Mesothelial cell of epicardium (in vitro differentiated cells): ENCODE measurements around the gene SSBP1. TPM values are rescaled to one million over a fixed set of nuclear protein-coding genes. Genes with fewer than 3 reads are reported as not detected.

Source experiments
- DNase-seq, 2 experiments: peaks; one replicate each; pipeline ENCODE4 v3.0.0; 2021; ENCODE audit warnings: low spot score in 2 of 2; ENCODE audit not compliant: unreplicated experiment in 2 of 2
- H3K27ac Mint-ChIP-seq: 2 replicates; pipeline ENCODE4 v1.8.0; 2021; ENCODE audit warnings: mixed read lengths
- H3K27me3 Mint-ChIP-seq: 2 replicates; pipeline ENCODE4 v1.8.0; 2021; ENCODE audit warnings: low read depth, mixed read lengths
- H3K36me3 Mint-ChIP-seq: 2 replicates; pipeline ENCODE4 v1.8.0; 2021; ENCODE audit warnings: mixed read lengths
- H3K4me1 Mint-ChIP-seq: 2 replicates; pipeline ENCODE4 v1.8.0; 2021; ENCODE audit warnings: mixed read lengths
- H3K4me3 Mint-ChIP-seq: 2 replicates; pipeline ENCODE4 v1.8.0; 2021; ENCODE audit warnings: mild to moderate bottlenecking, moderate library complexity, mixed read lengths
- H3K9me3 Mint-ChIP-seq: 2 replicates; pipeline ENCODE4 v1.8.0; 2021; ENCODE audit warnings: mixed read lengths
- total RNA-seq: library from RNA; stranded (reverse); gene quantifications from 3 replicates; pipeline ENCODE4 v1.2.1, GENCODE V29; 2021
- TF ChIP-seq, protein P1 (sequence below): fragments of 200-600 bp; sonication (generic); IDR thresholded peaks from one replicate; pipeline ENCODE4 v1.5.0; 2021; ENCODE audit warnings: antibody characterized with exemption; ENCODE audit not compliant: unreplicated experiment

The SSBP1 gene
- total RNA-seq, 1 donor from 2014 or later, result 123 TPM

DNA sequence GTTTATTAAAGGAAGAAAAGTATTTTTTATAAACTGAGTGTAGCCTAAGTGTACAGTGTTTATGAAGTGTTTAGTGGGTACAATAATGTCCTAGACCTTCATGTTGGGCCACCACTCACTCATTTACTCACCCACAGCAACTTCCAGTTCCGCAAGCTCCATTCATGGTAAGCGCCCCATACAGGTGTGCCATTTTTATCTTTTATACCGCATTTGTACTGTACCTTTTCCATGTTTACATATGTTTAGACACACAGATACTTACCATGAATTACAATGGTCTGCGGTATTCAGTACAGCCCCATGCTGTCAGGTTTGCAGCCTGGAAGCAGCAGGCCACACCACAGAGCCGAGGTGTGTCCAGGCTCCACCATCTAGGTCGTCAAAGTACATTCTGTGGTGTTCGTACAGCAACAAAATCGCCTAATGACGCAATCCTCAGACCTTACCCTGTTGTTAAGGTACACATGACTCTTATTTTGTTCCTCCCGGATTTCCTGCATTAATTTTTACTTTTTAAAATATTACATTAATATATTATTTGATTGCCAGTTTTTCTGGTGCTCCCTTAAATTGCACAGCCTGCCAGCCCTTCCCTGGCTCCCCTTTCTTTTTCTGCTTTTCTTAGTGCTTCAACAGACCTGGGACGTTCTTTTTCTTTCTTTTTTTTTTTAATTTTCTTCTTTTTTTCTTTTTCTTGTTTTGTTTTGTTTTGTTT is 881 bp upstream of the SSBP1 start:
- H3K9me3 Mint-ChIP-seq, result no peaks in the 10 kb centered on the region
- peaks cover 27% of the 10 kb centered on the region for H3K4me1 Mint-ChIP-seq

DNA sequence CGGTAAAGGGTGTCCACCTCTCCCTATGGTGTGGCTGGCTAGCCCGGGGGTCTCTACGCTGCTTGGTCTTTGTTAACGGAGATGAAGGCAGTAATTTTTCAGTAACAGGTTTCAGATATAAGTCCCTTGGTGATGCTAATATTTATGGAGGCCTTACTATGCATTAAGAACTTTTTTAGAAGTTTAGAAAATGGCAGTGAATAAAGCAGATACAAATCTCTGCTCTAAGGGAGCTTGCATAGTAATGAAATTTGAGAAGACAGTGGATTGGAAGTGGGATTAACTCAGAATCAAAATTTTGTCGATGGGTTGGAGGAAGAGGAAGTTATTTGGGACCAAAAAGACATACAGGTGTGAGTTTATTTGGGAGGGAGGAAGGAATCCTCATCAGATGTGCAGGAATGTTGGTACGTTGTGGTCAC is 445 bp downstream of the SSBP1 start:
- Mint-ChIP-seq H3K4me1 (peaks cover 27% of the 10 kb centered on the region), H3K4me3 (peak overlapping the region; percentile 97)

More for the DNA sequence above, 881 bp upstream of the SSBP1 start:
- DNase-seq, result no peak
- peaks cover 6% of the 10 kb centered on the region for H3K36me3 Mint-ChIP-seq
- TF ChIP-seq, protein P1, sequence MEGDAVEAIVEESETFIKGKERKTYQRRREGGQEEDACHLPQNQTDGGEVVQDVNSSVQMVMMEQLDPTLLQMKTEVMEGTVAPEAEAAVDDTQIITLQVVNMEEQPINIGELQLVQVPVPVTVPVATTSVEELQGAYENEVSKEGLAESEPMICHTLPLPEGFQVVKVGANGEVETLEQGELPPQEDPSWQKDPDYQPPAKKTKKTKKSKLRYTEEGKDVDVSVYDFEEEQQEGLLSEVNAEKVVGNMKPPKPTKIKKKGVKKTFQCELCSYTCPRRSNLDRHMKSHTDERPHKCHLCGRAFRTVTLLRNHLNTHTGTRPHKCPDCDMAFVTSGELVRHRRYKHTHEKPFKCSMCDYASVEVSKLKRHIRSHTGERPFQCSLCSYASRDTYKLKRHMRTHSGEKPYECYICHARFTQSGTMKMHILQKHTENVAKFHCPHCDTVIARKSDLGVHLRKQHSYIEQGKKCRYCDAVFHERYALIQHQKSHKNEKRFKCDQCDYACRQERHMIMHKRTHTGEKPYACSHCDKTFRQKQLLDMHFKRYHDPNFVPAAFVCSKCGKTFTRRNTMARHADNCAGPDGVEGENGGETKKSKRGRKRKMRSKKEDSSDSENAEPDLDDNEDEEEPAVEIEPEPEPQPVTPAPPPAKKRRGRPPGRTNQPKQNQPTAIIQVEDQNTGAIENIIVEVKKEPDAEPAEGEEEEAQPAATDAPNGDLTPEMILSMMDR, result no peak
- peak overlapping the region; percentile 99 for H3K27ac Mint-ChIP-seq
- peak overlapping the region; percentile 97 for H3K4me3 Mint-ChIP-seq
- H3K27me3 Mint-ChIP-seq, result no peaks in the 10 kb centered on the region

GRCh38 chr7:141739250-141739649 is 1.1 kb downstream of the SSBP1 start:
- Mint-ChIP-seq H3K4me3 (peak overlapping the region; percentile 97), H3K36me3 (peaks cover 21% of the 10 kb centered on the region), H3K9me3 (no peaks in the 10 kb centered on the region), H3K27me3 (no peaks in the 10 kb centered on the region), H3K4me1 (peaks cover 27% of the 10 kb centered on the region), H3K27ac (peak overlapping the region; percentile 25)
- TF ChIP-seq, protein P1, result no peak
- no peak for DNase-seq

More for the DNA sequence above, 445 bp downstream of the SSBP1 start:
- TF ChIP-seq, protein P1, result no peak
- Mint-ChIP-seq H3K27me3 (no peaks in the 10 kb centered on the region), H3K27ac (peak overlapping the region; percentile 99), H3K36me3 (peaks cover 14% of the 10 kb centered on the region), H3K9me3 (no peaks in the 10 kb centered on the region)
- DNase-seq, result no peak

- Mint-ChIP-seq H3K27ac (no peak overlapping the region), H3K36me3 (peaks cover 32% of the 10 kb centered on the region)
- no peak for DNase-seq
Observed at GRCh38 chr7:141742229-141742628, 4.1 kb downstream of the SSBP1 start.

GRCh38 chr7:141744131-141744530 is 6.0 kb downstream of the SSBP1 start:
- H3K36me3 Mint-ChIP-seq, result peaks cover 42% of the 10 kb centered on the region

More at GRCh38 chr7:141742229-141742628, 4.1 kb downstream of the SSBP1 start:
- peaks cover 24% of the 10 kb centered on the region for H3K4me1 Mint-ChIP-seq
- H3K4me3 Mint-ChIP-seq, result no peak overlapping the region
- no peaks in the 10 kb centered on the region for H3K9me3 Mint-ChIP-seq
- no peaks in the 10 kb centered on the region for H3K27me3 Mint-ChIP-seq
- TF ChIP-seq, protein P1, result no peak

More at GRCh38 chr7:141744131-141744530, 6.0 kb downstream of the SSBP1 start:
- TF ChIP-seq, protein P1, result no peak
- Mint-ChIP-seq H3K27ac (no peak overlapping the region), H3K9me3 (no peaks in the 10 kb centered on the region), H3K4me3 (no peak overlapping the region), H3K4me1 (peaks cover 11% of the 10 kb centered on the region), H3K27me3 (no peaks in the 10 kb centered on the region)
- no peak for DNase-seq
